CD4-positive, alpha-beta T cell treated with Interleukin-10 for 1 hour (primary cell): ENCODE measurements around the gene IL4I1.
A peak's percentile ranks its signal among the peaks of the same experiment; 100 is the strongest.

Experiments
- DNase-seq: peaks from one replicate; pipeline ENCODE4 v3.0.0-alpha.2; 2020

The IL4I1 gene

GRCh38 chr19:49862391-49863253 is 34.1 kb downstream of the IL4I1 start:
- no peak for DNase-seq

DNA sequence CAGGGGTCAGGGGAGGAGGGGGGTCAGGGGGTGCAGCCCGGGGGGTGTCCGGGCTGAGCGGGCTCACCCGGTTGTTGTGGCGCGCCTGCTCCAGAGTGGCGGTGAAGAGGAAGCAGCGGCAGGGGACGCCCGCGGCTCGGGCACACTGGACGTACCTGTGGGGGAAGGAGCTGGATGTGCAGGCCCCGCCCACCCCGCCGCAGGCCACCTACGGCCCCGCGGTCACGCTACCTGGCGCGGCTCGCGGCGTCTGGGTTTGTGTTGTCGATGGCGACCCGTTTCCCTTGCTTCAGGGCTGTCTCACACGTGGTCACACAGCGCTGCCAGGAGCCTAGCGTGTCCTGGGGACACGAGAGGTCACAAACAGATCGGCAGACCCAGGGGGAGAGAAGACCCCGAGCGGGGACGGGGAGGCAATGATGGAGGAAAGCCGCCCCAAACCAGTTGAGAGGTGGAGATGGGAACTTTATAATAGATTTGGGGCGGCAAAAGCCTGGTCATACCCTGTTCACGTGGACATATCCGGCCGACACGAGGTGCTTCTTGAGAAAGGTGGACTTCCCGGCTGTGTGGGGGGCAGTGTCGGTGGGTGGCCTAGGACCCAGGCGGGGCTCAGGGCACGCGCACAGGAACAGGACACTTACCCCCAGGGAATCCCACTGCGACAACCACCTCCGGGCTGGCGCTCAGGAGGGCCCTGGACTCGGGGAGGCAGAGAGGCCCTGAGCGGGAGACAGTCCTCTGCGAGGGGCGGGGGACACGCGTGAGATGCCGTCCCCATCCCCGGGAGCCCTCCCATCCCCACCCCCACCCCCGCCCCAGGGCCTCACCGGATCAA is 34.9 kb downstream of the IL4I1 start:
- no peak for DNase-seq

DNA sequence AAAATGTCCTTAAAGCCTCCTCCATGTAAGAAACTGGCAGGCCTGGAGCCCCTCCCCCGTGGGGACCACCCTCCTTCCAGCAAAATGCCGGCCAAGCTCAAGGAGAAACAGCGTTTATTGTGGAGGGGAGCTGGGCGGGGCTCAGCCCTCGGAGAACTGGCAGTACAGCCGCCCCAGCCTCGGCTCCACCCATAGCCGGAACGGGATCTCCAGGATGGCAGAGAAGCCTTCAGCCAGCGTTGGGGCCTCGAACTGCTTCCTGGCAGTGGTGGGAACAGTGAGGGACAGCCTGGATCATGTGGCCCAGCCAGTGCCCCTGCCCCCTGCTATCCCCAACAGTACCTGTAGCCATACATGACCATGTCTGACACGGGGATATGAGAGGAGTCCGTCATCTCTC is 35.6 kb downstream of the IL4I1 start:
- DNase-seq, result no peak

DNA sequence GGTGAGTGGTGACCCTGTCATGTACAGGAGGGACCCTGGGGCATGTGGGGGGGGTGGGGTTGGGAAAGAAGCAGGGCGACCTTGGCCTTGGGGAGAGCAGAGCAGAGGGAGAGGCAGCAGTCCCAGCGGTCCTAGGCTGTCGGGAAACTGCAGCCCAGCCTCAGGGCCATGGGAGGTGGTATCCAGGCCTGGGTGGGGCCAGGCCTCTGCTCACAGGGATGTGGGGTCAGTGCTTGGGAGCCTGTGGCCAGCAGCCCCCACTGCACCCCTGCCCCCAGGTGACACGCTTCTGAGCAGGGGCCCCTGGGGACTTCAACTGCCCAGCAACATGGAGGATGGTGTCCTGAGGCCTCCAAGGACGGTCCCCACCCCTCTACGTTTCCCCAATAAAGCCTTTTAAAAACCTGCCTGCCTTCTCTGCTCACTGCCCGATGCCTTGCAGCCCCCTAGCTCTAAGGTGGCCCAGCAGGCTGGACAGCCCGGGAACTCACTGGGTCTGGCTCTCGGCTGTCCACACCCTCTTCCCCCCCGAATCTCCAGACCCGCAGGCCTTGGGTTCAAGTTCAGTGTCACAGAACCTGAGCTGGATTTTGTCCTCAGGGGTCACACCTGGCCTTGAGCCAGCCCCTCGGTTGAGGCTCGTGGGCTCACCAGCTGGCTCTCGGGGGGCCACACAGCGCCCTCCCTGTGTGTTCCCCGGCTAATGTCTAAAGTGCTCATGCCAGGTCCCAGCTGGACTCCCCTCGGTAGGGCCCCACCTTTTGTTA is 36.2 kb downstream of the IL4I1 start:
- no peak for DNase-seq

- no peak for DNase-seq
These were observed 36.9 kb downstream of the IL4I1 start for GRCh38 chr19:49859682-49860335.

GRCh38 chr19:49858088-49858985 is 38.4 kb downstream of the IL4I1 start:
- DNase-seq, result no peak

GRCh38 chr19:49857838-49858087 is 38.9 kb downstream of the IL4I1 start:
- DNase-seq, result no peak

DNA sequence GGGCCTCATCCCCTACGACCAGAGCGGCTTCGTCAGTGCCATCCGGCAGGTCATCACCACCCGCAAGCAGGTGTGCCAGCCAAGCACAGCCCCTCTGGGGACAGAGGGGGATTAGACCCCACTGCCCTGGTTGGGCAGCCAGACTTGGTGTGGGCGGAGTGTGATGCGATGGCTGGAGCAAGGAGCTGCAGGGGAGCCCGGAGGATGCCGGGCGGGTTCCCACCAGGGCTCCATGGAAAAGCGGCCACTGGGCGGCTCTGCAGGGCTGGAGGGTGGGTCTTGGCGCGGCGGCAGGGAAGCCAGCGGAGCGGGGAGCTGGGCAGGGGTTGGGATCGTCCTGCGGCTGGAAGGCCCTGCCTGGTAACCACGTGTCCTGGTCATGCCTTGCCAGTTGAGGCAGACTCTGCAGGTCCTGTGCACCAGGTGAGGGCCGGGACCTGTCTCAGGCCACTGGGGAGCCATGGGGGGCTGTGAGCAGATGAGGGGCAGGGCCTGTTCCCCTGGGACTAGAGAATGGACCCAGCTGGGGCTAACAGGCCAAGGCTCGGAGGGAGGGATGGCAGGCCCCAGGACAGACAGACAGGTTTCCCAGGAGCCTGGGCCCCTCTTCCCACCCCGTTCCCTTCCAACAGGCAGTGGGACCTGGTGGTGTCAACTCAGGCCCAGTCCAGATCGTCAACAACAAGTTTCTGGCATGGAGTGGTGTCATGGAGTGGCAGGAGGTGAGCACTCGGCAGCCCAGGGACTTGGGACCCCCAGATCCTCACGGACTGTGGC is 39.4 kb downstream of the IL4I1 start:
- DNase-seq, result no peak

DNA sequence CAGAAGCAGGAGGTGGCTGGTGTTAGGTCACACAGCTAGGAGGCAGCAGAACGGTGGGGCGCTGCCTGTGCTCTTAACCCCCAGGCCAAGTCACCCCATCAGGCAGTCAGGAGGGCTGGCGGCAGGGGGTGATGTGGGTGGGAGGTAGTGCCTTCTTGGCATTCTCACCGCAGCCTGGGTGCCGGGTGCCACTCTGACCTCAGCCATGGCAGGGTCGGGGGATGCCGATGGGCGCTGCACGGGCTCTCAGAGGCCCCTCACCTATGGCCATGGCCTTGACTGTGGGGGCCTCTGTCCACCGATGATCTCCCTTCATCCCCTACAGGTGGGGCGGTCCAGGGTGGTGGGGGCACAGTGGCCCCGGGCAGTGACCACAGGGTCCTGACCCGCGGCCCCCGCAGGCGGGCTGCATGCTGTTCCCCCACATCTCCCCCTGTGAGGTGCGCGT is 40.1 kb downstream of the IL4I1 start:
- DNase-seq, result no peak

DNA sequence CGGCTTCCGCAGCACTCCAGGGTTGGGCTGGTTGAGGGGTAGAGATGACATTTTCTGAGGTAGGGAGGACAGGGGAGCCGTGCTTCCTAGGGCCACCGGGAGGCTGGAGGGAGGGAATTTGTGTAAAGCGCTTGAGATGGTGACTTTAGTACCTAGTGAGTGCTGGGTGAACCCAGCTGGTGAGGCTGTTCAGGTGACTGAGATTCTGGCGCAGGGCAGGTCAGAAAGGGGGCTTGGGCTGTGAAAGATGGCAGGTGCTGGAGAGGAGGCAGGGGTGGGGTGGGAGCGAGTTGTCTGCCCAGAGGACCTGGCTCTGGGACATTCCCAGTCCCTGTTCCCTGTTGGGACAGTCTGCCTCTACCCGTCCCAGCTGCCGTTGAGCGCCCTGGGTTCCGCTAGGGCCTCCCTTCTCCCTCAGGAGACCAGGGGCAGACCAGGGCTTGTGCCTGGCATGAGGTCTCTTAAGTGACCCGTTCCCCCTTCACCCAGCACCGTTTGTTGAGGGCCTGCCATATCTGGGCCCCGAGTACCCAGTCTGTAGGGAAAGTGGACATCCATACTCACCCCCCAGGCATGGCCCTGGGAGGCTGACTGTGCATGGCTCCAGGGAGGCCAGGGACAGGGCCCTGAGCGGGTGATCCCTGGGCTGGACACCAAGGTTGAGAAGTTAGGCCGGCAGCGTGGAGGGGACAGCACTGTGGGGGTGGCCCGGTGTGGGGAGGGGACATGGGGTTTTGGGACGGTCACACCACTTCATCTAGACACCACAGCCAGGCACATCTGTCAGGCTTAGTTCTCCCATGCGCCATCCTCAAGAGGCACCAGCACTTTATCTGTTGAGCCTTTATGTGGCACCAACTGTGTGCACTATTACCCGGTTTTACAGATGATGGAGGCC is 40.8 kb downstream of the IL4I1 start:
- no peak for DNase-seq

- DNase-seq, result no peak
These were observed 41.4 kb downstream of the IL4I1 start for GRCh38 chr19:49855277-49855675.

DNA sequence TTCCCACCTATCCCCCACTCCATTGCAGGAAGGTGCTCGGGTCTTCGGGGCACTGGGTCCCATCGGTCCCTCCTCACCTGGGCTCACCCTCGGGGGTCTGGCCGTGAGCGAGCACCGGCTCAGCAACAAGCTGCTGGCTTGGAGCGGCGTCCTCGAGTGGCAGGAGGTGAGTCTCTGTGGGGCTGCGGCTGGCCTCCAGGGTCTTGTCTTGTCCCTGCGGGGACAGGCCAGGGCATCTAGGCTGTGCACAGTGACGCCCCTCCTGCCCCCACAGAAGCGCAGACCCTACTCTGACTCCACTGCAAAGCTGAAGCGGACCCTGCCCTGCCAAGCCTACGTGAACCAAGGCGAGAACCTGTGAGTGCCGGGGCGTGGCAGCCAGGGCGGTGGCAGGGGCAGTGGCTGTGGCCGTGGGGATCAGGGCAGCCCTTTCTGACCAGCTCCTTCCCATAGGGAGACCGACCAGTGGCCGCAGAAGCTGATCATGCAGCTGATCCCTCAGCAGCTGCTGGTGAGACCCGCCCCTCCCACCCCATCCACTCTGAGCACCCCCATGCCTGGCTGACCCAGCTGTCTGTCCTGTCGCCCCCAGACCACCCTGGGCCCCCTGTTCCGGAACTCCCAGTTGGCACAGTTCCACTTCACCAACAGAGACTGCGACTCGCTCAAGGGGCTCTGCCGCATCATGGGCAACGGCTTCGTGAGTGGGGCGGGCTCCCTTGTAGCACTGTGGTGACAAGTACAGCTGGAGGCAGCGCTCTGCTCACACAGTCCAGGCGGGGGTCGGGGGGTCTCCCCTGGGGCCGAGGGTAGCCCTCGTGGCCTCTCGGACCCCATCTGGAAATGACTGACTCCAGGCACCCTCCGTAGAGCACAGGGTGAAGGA is 42.1 kb downstream of the IL4I1 start:
- no peak for DNase-seq

GRCh38 chr19:49853852-49854377 is 42.8 kb downstream of the IL4I1 start:
- DNase-seq, result no peak

- DNase-seq, result no peak
These were observed 44.0 kb downstream of the IL4I1 start for GRCh38 chr19:49852631-49853126.

GRCh38 chr19:49851456-49852259 is 45.0 kb downstream of the IL4I1 start:
- DNase-seq, result peak; percentile 45

- DNase-seq, result peak; percentile 91
These were observed 46.0 kb downstream of the IL4I1 start, which contains the start of gene PTOV1 for GRCh38 chr19:49850487-49851342. Gene PTOV1 (plus strand): TSS chr19:49851159.

DNA sequence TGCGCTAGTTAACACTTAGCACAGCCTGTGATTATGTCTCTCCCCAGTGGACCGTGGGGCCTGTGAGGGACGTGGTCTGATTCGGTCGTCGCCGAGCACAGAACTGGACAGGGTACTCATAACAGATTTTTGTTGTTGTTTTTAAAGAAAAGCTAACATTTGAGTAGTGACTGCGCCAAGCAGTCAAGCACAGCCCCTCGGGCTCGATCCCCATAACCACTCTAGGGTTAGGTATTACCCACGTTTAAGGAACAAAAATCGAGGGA is 46.5 kb downstream of the IL4I1 start:
- DNase-seq, result no peak
